ENCODE data around the gene SEL1L2.

SEL1L2 gene

DNA sequence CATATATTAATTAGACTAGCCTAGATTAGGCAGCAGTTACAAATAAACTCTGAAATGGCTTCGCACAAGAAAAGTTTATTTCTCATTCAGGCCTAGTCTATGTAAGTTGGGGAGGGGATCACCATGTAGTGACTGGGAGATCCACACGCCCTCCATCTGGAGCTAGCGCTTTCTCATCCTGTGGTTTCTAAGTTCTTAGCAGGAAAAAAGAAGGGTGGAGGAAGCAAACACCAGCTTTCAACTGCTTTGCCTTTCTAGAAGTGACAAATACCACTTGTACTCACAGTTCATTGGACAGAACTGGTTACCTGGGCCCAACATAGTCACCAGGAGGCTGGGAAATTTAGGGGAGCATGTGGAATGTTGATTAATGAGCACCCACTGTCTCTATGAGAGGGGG, 158.9 kb downstream of the SEL1L2 start (continued):
- no peak for TF ChIP-seq ZNF416 (tag by site-specific recombination; IDR thresholded peaks at IDR 0.05)
- no peak for TF ChIP-seq ZNF776 (tag by site-specific recombination; IDR thresholded peaks at IDR 0.05; ENCODE audit: borderline replicate concordance)
- TF ChIP-seq ZNF10 (tag by site-specific recombination; IDR thresholded peaks at IDR 0.05): no peak
- no peak for TF ChIP-seq ZNF701 (tag by site-specific recombination; IDR thresholded peaks at IDR 0.05)
- TF ChIP-seq TCF7L2 (IDR thresholded peaks at IDR 0.05; ENCODE audit: borderline replicate concordance, low read depth, low read length): no peak
- TF ChIP-seq ZBTB48 (tag by site-specific recombination; IDR thresholded peaks at IDR 0.05): no peak
- no peak for TF ChIP-seq ZNF335 (tag by site-specific recombination; conservative IDR thresholded peaks at IDR 0.05)
- no peak for TF ChIP-seq ZNF654 (tag by site-specific recombination; IDR thresholded peaks at IDR 0.05; ENCODE audit: low read depth)
- no peak for TF ChIP-seq ZXDB (tag by site-specific recombination; IDR thresholded peaks at IDR 0.05)
- no peak for TF ChIP-seq ZFP37 (tag by site-specific recombination; IDR thresholded peaks at IDR 0.05)
- no peak for TF ChIP-seq ZNF433 (tag by site-specific recombination; IDR thresholded peaks at IDR 0.05; ENCODE audit: low read depth)
- TF ChIP-seq, protein P1, sequence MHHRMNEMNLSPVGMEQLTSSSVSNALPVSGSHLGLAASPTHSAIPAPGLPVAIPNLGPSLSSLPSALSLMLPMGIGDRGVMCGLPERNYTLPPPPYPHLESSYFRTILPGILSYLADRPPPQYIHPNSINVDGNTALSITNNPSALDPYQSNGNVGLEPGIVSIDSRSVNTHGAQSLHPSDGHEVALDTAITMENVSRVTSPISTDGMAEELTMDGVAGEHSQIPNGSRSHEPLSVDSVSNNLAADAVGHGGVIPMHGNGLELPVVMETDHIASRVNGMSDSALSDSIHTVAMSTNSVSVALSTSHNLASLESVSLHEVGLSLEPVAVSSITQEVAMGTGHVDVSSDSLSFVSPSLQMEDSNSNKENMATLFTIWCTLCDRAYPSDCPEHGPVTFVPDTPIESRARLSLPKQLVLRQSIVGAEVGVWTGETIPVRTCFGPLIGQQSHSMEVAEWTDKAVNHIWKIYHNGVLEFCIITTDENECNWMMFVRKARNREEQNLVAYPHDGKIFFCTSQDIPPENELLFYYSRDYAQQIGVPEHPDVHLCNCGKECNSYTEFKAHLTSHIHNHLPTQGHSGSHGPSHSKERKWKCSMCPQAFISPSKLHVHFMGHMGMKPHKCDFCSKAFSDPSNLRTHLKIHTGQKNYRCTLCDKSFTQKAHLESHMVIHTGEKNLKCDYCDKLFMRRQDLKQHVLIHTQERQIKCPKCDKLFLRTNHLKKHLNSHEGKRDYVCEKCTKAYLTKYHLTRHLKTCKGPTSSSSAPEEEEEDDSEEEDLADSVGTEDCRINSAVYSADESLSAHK (tag by site-specific recombination; IDR thresholded peaks at IDR 0.05): no peak
- TF ChIP-seq HOXD13 (CRISPR knock-in tag; IDR thresholded peaks at IDR 0.05; ENCODE audit: borderline replicate concordance): no peak

DNA sequence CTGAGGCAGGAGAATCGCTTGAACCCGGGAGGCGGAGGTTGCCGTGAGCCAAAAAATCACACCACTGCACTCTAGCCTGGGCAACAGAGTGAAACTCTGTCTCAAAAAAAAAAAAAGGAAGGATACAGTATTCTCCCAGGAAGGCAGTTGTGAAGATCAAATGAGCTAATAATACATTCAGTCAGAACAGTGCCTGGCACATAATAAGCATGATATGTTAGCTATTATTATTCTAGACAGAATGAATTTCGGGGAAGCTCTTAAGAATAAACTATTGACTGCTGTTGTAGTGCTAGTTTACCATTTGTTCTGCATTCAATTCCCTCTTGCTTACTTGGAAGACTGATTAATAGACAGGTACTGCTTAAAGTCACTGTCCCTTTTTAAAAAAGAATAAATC, 164.9 kb downstream of the SEL1L2 start:
- POLR2A ChIA-PET: no interaction called here

More for the DNA sequence above, 164.9 kb downstream of the SEL1L2 start:
- peaks cover 0 to 7% of the 10 kb centered on the region in 2 experiments; a peak in 2 of 3 replicates for H3K36me3 ChIP-seq (ENCODE audit: control insufficient read depth in 2 of 2, insufficient read depth in 1 of 2, low read length in 2 of 2)
- CTCF ChIA-PET: interaction anchor here (0.6 kb wide), 1 partner anchor 37 kb away, joined by 4 read pairs; no protein-coding TSS in a partner anchor
- H3K27ac ChIP-seq (ENCODE audit: extremely low read depth, low read depth, low read length): no peak overlapping the region
- no peaks in the 10 kb centered on the region for H3K9me3 ChIP-seq (ENCODE audit: control insufficient read depth, insufficient read depth, low read depth, low read length)
- H3K4me1 ChIP-seq (ENCODE audit: control insufficient read depth, insufficient read depth, low read length): no peaks in the 10 kb centered on the region
- no peak overlapping the region for H3K4me3 ChIP-seq (ENCODE audit: low read depth, low read length)
- no peak for TF ChIP-seq SETDB1 (IDR thresholded peaks at IDR 0.05; ENCODE audit: insufficient read length, low read length)
- no peak for TF ChIP-seq BCL11A (tag by site-specific recombination; IDR thresholded peaks at IDR 0.05; ENCODE audit: low read depth)
- TF ChIP-seq ZNF239 (tag by site-specific recombination; IDR thresholded peaks at IDR 0.05): no peak
- TF ChIP-seq PRDM1 (tag by site-specific recombination; IDR thresholded peaks at IDR 0.05): no peak
- TF ChIP-seq ZNF121 (tag by site-specific recombination; IDR thresholded peaks at IDR 0.05): no peak
- no peak for TF ChIP-seq BCL11B (tag by site-specific recombination; IDR thresholded peaks at IDR 0.05; ENCODE audit: low read depth)
- no peak for TF ChIP-seq ZNF223 (tag by site-specific recombination; IDR thresholded peaks at IDR 0.05)
- TF ChIP-seq, protein P2, sequence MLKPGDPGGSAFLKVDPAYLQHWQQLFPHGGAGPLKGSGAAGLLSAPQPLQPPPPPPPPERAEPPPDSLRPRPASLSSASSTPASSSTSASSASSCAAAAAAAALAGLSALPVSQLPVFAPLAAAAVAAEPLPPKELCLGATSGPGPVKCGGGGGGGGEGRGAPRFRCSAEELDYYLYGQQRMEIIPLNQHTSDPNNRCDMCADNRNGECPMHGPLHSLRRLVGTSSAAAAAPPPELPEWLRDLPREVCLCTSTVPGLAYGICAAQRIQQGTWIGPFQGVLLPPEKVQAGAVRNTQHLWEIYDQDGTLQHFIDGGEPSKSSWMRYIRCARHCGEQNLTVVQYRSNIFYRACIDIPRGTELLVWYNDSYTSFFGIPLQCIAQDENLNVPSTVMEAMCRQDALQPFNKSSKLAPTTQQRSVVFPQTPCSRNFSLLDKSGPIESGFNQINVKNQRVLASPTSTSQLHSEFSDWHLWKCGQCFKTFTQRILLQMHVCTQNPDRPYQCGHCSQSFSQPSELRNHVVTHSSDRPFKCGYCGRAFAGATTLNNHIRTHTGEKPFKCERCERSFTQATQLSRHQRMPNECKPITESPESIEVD (tag by site-specific recombination; IDR thresholded peaks at IDR 0.05): no peak
- TF ChIP-seq, protein P3, sequence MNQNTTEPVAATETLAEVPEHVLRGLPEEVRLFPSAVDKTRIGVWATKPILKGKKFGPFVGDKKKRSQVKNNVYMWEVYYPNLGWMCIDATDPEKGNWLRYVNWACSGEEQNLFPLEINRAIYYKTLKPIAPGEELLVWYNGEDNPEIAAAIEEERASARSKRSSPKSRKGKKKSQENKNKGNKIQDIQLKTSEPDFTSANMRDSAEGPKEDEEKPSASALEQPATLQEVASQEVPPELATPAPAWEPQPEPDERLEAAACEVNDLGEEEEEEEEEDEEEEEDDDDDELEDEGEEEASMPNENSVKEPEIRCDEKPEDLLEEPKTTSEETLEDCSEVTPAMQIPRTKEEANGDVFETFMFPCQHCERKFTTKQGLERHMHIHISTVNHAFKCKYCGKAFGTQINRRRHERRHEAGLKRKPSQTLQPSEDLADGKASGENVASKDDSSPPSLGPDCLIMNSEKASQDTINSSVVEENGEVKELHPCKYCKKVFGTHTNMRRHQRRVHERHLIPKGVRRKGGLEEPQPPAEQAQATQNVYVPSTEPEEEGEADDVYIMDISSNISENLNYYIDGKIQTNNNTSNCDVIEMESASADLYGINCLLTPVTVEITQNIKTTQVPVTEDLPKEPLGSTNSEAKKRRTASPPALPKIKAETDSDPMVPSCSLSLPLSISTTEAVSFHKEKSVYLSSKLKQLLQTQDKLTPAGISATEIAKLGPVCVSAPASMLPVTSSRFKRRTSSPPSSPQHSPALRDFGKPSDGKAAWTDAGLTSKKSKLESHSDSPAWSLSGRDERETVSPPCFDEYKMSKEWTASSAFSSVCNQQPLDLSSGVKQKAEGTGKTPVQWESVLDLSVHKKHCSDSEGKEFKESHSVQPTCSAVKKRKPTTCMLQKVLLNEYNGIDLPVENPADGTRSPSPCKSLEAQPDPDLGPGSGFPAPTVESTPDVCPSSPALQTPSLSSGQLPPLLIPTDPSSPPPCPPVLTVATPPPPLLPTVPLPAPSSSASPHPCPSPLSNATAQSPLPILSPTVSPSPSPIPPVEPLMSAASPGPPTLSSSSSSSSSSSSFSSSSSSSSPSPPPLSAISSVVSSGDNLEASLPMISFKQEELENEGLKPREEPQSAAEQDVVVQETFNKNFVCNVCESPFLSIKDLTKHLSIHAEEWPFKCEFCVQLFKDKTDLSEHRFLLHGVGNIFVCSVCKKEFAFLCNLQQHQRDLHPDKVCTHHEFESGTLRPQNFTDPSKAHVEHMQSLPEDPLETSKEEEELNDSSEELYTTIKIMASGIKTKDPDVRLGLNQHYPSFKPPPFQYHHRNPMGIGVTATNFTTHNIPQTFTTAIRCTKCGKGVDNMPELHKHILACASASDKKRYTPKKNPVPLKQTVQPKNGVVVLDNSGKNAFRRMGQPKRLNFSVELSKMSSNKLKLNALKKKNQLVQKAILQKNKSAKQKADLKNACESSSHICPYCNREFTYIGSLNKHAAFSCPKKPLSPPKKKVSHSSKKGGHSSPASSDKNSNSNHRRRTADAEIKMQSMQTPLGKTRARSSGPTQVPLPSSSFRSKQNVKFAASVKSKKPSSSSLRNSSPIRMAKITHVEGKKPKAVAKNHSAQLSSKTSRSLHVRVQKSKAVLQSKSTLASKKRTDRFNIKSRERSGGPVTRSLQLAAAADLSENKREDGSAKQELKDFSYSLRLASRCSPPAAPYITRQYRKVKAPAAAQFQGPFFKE (tag by site-specific recombination; IDR thresholded peaks at IDR 0.05; ENCODE audit: borderline replicate concordance): no peak
- no peak for TF ChIP-seq ZNF777 (tag by site-specific recombination; IDR thresholded peaks at IDR 0.05; ENCODE audit: borderline replicate concordance)
- no peak for TF ChIP-seq ZNF510 (tag by site-specific recombination; IDR thresholded peaks at IDR 0.05; ENCODE audit: insufficient replicate concordance)
- no peak for TF ChIP-seq SP2 (tag by site-specific recombination; IDR thresholded peaks at IDR 0.05)
- no peak for TF ChIP-seq ZNF214 (tag by site-specific recombination; IDR thresholded peaks at IDR 0.05; ENCODE audit: borderline replicate concordance)
